Psoas muscle (tissue), 8 donors: ENCODE data around the gene MYPOP. TPM values are rescaled to one million over a fixed set of nuclear protein-coding genes. Genes with fewer than 3 reads are reported as not detected.

ENCODE experiments used
- ATAC-seq, 4 donors: fragments of 200-7000 bp; cut with Tn5 transposase; one replicate each; pipeline ENCODE4 v1.9.1; 2020; ENCODE audit warnings: moderate library complexity in 3 of 4, mild to moderate bottlenecking in 2 of 4
- DNase-seq, 2 donors: peaks; one replicate each; pipeline ENCODE4 v3.0.0-alpha.2; 2020
- H3K27ac ChIP-seq: fragments of 200-600 bp; one replicate; pipeline ENCODE4 v1.8.0; 2022
- H3K27me3 ChIP-seq, 3 donors: fragments of 200-600 bp in 1 of 3; one replicate each; pipeline versions ENCODE4 v1.6.1 to v1.8.0; 2013 to 2022; ENCODE audit warnings: low read length in 2 of 3, mild to moderate bottlenecking in 2 of 3, moderate library complexity in 1 of 3; ENCODE audit not compliant: insufficient read depth in 3 of 3
- H3K36me3 ChIP-seq, 2 donors: fragments of 200-600 bp in 1 of 2; one replicate each; pipeline versions ENCODE4 v1.6.1 to v1.8.0; 2013 to 2022; ENCODE audit warnings: low read depth in 1 of 2, mild to moderate bottlenecking in 1 of 2, moderate library complexity in 1 of 2; ENCODE audit not compliant: insufficient read depth in 1 of 2
- H3K4me1 ChIP-seq: fragments of 200-600 bp; one replicate; pipeline ENCODE4 v1.8.0; 2022
- H3K4me3 ChIP-seq: fragments of 200-600 bp; one replicate; pipeline ENCODE4 v1.8.0; 2022; ENCODE audit warnings: mild to moderate bottlenecking
- H3K9me3 ChIP-seq: fragments of 200-600 bp; one replicate; pipeline ENCODE4 v1.8.0; 2022
- WGBS, 3 donors: extraction: QIAGEN DNeasy Blood & Tissue Kit; methylation state at CpG; one replicate each; pipeline versions ENCODE4 v1.1.6 to v1.1.7; 2013; 5-methylcytosine and 5-hydroxymethylcytosine counted together
- intact Hi-C, 2 donors: fragments of 100-400 bp; cut with DNase I; formaldehyde crosslinking; loops; one replicate each; pipeline versions ENCODE4 v1.11.0 to v1.14.2; 2022
- long read RNA-seq, 2 donors: library from polyadenylated mRNA; unstranded; transcript quantifications; one replicate each; pipeline ENCODE4 v2.0.0, GENCODE V29; 2021
- polyA plus RNA-seq, 3 donors: library from polyadenylated mRNA; stranded (reverse); fragments of 200-250 nt; gene quantifications; one replicate each; pipeline ENCODE4 v1.2.3, GENCODE V29; 2013
- total RNA-seq, 4 donors: library from RNA; stranded (reverse); fragmentation: NEBNext Ultra II Directional in 2 of 4; extraction: Animal tissue kit (Norgen Biotek cat#: 25700) in 2 of 4; gene quantifications; one replicate each; pipeline versions ENCODE4 v1.2.1 to v1.2.4, GENCODE V29; 2021 to 2023
- TF ChIP-seq, protein P1 (sequence below): fragments of 200-600 bp; IDR thresholded peaks from one replicate; pipeline ENCODE4 v1.8.0; 2022; ENCODE audit warnings: antibody characterized with exemption
- donor health status: healthy with polysubstance abuse.
- donor health status: DM: no; HTN: no; CAD: no; lungs with moderate emphysema.
- donor health status: Bipolar disorder and iron deficiency.
- donor health status: healthy.
- donor health status: DM: yes; HTN: yes; CAD: no.
- donor health status: DM: no; HTN: no; CAD: no.
- donor health status: DM: no; HTN: no; CAD: no.
- donor health status: DM: yes; HTN: yes; CAD: no.

MYPOP gene, protein sequence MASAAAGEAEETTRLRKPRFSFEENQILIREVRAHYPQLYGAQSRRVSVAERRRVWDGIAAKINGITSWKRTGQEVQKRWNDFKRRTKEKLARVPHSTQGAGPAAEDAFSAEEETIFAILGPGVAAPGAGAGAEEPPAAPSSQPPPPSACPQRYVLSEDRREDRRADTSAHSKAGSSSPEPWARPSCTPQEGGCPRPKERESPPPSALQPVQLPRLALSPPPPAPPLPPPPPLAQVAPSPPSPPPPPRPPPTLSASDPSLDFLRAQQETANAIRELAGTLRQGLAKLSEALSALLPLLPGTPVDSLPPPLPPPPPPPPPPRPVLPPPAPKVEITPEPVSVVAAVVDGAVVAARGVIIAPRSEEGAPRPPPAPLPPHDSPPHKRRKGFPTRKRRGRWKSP
- 10 to 100 TPM; 11.3 to 14.8 (median 13.1) TPM for total RNA-seq
- 10 to 100 TPM; 10.6 to 20.7 (median 11.0) TPM for polyA plus RNA-seq
- long read RNA-seq, donor 1, partial matches to known transcripts: 1 of 1 reads
- long read RNA-seq, donor 1, other reads (novel, unspliced or antisense): 0 of 1 reads
- long read RNA-seq, donor 2, partial matches to known transcripts: 1 of 5 reads
- long read RNA-seq, donor 2, other reads (novel, unspliced or antisense): 4 of 5 reads

DNA sequence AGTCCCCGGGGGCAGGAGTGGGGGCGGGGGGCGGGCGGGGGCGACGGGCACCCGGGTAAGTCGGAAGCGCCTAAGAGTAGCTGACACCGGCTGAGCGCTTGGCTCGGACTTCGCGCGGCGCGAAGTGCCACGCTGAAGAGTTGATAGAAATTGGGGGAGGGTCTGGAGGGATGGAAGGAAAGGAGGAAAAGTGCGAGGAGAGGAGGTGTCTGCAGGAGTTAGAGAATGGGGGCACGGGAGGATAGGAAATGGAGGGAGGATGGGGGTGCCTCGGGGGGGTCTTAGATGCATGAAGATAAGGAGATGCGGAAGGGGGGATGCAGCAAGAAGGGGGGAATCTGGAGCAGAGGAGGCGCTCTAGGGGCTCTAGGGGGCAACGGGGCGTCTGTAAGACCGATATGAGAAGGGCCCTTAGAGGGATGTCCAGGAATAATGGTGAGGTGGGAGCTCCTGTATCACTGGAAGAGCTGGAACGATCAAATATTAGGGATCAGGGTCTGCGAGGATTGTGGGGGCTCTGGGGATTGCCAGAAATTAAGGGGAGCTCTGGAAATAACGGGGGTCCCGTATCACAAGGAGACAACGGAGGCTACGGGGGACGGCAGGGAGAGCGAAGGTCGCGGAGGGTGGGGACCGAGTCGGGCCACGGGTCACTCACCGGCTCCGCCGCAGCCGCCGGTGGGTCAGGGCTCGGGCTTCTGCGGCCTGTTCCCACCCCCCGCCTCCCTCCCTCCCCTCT lies at the start of gene MYPOP:
MYPOP (minus strand) TSS at position 702 of the 739 bp plus-strand sequence. CDS start 840 bp downstream, outside the sequence.
- peak within 1 kb of the TSS; percentile 74 for H3K27ac ChIP-seq
- intact Hi-C loops: no loop called here
- peaks cover 0 to 35% of the 10 kb centered on the region in 2 donors for H3K36me3 ChIP-seq
- TF ChIP-seq, protein P1, sequence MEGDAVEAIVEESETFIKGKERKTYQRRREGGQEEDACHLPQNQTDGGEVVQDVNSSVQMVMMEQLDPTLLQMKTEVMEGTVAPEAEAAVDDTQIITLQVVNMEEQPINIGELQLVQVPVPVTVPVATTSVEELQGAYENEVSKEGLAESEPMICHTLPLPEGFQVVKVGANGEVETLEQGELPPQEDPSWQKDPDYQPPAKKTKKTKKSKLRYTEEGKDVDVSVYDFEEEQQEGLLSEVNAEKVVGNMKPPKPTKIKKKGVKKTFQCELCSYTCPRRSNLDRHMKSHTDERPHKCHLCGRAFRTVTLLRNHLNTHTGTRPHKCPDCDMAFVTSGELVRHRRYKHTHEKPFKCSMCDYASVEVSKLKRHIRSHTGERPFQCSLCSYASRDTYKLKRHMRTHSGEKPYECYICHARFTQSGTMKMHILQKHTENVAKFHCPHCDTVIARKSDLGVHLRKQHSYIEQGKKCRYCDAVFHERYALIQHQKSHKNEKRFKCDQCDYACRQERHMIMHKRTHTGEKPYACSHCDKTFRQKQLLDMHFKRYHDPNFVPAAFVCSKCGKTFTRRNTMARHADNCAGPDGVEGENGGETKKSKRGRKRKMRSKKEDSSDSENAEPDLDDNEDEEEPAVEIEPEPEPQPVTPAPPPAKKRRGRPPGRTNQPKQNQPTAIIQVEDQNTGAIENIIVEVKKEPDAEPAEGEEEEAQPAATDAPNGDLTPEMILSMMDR: no peak
- 0 to 2% (median 1%) methylated on average over 32 to 47 of the region's 47 CpGs for WGBS, 3 donors
- peak within 1 kb of the TSS; percentile 91 for H3K4me3 ChIP-seq
- DNase-seq (no peak), ATAC-seq (peak in 1 of 4 donors; percentile 2)
- H3K4me1 ChIP-seq: peaks cover 16% of the 10 kb centered on the region
- no peaks in the 10 kb centered on the region for H3K9me3 ChIP-seq
- H3K27me3 ChIP-seq: no peaks in the 10 kb centered on the region

DNA sequence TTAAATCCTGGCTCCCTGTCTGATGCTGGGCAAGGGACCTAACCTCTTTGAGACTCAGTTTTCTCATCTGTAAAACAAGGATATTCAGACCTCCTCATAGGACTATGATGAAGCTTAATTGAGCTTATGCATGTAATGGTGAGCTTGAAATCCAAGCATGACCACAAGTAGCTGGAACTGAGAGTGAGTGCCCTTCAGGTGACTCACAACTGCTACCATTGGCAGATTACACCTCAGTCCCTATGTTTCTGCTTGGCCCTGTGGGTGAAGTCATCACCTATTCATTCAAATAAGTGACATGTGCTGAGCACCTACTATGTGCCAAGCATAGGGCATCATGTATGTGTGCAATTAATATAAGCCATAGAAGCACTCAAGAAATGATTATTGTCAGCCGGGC lies 45.5 kb upstream of the MYPOP start:
- ATAC-seq (no peak), DNase-seq (no peak)
- Histone ChIP-seq H3K27ac (no peak overlapping the region), H3K4me3 (no peak overlapping the region), H3K27me3 (peaks cover 0 to 34% (median 0%) of the 10 kb centered on the region in 3 donors), H3K9me3 (no peaks in the 10 kb centered on the region), H3K36me3 (peaks cover 0 to 3% of the 10 kb centered on the region in 2 donors), H3K4me1 (no peaks in the 10 kb centered on the region)
- TF ChIP-seq, protein P1: no peak
- intact Hi-C loops: loop anchor here in 1 of 2 donors (1.0 kb wide), 1 partner anchor 49 kb away; no protein-coding TSS in a partner anchor
- WGBS, 3 donors: 89 to 95% (median 94%) methylated on average over 1 of the region's 1 CpG

DNA sequence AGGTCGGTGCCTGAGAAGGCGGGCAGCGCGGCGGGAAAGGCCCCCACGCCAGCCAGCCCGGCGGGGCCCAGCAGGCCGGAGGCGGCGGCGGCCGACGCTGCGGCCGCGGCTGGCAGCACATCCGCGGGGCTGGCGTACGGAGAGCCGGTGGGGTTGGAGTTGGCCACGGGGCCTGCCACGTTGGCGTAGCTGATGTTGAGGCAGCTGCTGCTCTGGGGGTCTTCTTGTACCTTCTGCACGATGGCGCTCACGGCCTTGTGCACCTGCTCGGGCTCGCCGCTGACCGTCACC lies 38.0 kb upstream of the MYPOP start:
- H3K27me3 ChIP-seq: peaks cover 2 to 67% (median 4%) of the 10 kb centered on the region in 3 donors
- no peak for ATAC-seq
- no peaks in the 10 kb centered on the region for H3K9me3 ChIP-seq
- TF ChIP-seq, protein P1: no peak
- no peaks in the 10 kb centered on the region for H3K36me3 ChIP-seq
- intact Hi-C loops: no loop called here
- H3K27ac ChIP-seq: no peak overlapping the region
- no peak for DNase-seq
- WGBS, 3 donors: 54 to 65% (median 54%) methylated on average over 22 to 32 of the region's 32 CpGs
- H3K4me1 ChIP-seq: no peaks in the 10 kb centered on the region
- H3K4me3 ChIP-seq: peak overlapping the region; percentile 39

DNA sequence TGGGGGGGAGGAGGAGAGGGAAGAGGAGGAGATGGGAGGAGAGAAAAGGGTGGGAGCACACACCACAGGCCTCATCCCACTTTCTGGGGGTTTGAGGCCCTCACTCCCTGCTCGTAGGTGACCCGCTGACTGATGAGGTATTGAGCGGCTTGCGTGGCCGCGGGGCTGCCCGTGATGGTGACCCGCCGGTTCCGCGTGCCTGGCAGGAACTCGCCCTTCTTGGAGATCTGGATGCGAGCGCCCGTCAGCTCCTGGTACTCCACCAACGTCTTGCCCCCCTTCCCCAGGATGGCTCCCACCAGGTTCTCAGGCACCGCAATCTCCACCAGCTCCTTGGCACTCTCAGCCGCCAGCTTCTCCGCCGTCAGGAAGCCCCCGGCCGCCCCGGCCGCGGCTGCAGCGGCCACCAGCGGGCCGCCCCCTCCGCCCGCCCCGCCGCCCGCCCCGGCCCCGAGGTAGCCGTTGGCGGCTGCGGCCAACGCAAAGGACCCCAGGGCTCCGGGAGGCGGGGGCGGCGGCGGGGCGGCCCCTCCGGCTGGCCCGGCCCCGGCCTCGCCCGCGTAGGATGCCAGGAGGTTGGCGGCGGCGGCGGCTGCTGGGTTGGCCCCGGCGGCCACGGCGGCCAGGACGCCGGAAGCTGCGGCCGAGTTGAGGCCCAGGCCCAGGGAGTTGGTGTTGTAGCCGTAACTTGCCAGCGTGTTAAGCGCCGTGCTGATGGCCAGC lies 37.5 kb upstream of the MYPOP start:
- H3K4me1 ChIP-seq: no peaks in the 10 kb centered on the region
- TF ChIP-seq, protein P1: no peak
- H3K9me3 ChIP-seq: no peaks in the 10 kb centered on the region
- no peak for ATAC-seq
- H3K27ac ChIP-seq: no peak overlapping the region
- H3K4me3 ChIP-seq: peak overlapping the region; percentile 39
- intact Hi-C loops: no loop called here
- no peak for DNase-seq
- WGBS, 3 donors: 25 to 46% (median 29%) methylated on average over 34 to 67 of the region's 67 CpGs
- peaks cover 2 to 72% (median 4%) of the 10 kb centered on the region in 3 donors for H3K27me3 ChIP-seq
- no peaks in the 10 kb centered on the region for H3K36me3 ChIP-seq
